Testis (tissue), 3 donors: ENCODE measurements around the gene COLEC11. TPM values are rescaled to one million over a fixed set of nuclear protein-coding genes. Genes with fewer than 3 reads are reported as not detected.

Experiments used
- DNase-seq: peaks from one replicate; pipeline ENCODE4 v3.0.0-alpha.2; 2019
- H3K27ac ChIP-seq, 2 donors: fragments of 200-600 bp; sonication (generic); one replicate each; pipeline ENCODE4 v1.5.1; 2019
- H3K27me3 ChIP-seq: fragments of 200-600 bp; sonication (generic); one replicate; pipeline ENCODE4 v1.5.1; 2019
- H3K36me3 ChIP-seq: fragments of 200-600 bp; sonication (generic); one replicate; pipeline ENCODE4 v1.5.1; 2017; ENCODE audit warnings: low read depth; ENCODE audit errors: missing control alignments
- H3K4me1 ChIP-seq: fragments of 200-600 bp; sonication (generic); one replicate; pipeline ENCODE4 v1.5.1; 2019
- H3K4me3 ChIP-seq, 2 donors: fragments of 200-600 bp; sonication (generic); one replicate each; pipeline ENCODE4 v1.5.1; 2017 to 2019
- H3K9me3 ChIP-seq: fragments of 200-600 bp; sonication (generic); one replicate; pipeline ENCODE4 v1.5.1; 2017
- CTCF ChIP-seq, 3 experiments: fragments of 450-650 bp in 2 of 3; fragments of 200-600 bp in 1 of 3; sonication (generic) in 1 of 3; IDR thresholded peaks; one replicate each; pipeline ENCODE4 v1.5.1; 2016 to 2019; ENCODE audit warnings: antibody characterized with exemption in 3 of 3, mild to moderate bottlenecking in 2 of 3, moderate library complexity in 1 of 3
- POLR2A ChIP-seq: fragments of 450-650 bp; IDR thresholded peaks from one replicate; pipeline ENCODE4 v1.6.1; 2017; ENCODE audit warnings: antibody characterized with exemption, mild to moderate bottlenecking, moderate library complexity
- WGBS, 2 donors: methylation state at CpG; one replicate each; pipeline ENCODE4 v1.1.5; 2018; 5-methylcytosine and 5-hydroxymethylcytosine counted together
- intact Hi-C: fragments of 100-400 bp; cut with DNase I; formaldehyde crosslinking; loops from one replicate; pipeline ENCODE4 v1.15.1; 2023; ENCODE audit warnings: low total_unique reads
- polyA plus RNA-seq: library from polyadenylated mRNA; stranded (reverse); fragments of 350-450 nt; fragmentation: Illumina TruSeq; extraction: RNeasy Lipid Tissue Mini Kit (QIAGEN cat#74804); gene quantifications from one replicate; pipeline ENCODE4 v1.2.3, GENCODE V29; 2014; ENCODE audit warnings: low read depth, low replicate concordance; ENCODE audit not compliant: insufficient read depth
- total RNA-seq, 2 donors: library from RNA; depleted of rRNA; stranded (reverse); fragments of >200 nt; gene quantifications; one replicate each; pipeline ENCODE4 v1.2.3, GENCODE V29; 2016

The COLEC11 gene
- total and polyA plus RNA-seq, 3 donors from 2014 or later: 12.7 to 15.8 (median 15.4) TPM

DNA sequence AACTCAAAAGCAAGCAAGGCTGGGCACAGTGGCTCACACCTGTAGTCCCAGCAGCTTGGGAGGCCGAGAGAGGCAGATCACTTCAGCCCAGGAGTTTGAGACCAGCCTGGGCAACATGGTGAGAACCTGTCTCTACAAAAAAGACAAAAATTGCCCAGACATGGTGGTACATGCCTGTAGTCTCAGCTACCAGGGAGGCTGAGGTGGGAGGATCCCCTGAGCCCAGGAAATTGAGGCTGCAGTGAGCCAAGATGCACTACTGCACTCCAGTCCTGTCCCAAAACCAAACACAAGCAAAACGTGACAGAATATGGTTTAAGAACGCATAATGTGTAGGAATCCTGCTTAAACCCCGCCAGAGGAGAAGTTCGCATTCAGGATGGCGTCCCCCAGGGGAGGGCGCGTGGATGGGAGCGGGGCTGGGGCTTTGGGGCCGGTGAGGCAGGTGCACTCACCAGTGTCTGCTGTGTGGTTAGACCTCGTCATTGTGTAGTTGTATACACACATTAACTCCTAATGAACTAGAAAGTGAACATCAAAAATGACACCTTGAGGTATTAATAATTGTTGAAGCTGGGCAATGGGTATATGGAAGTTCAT lies 5.4 kb downstream of the COLEC11 start:
- DNase-seq: no peak
- H3K4me1 ChIP-seq: no peaks in the 10 kb centered on the region
- no peaks in the 10 kb centered on the region for H3K9me3 ChIP-seq
- intact Hi-C loops: no loop called here
- no peak overlapping the region for H3K4me3 ChIP-seq
- 87 to 91% methylated on average over 11 of the region's 11 CpGs for WGBS, 2 donors
- no peak overlapping the region for H3K27ac ChIP-seq
- no peaks in the 10 kb centered on the region for H3K36me3 ChIP-seq
- TF ChIP-seq CTCF (IDR thresholded peaks at IDR 0.05): no peak
- TF ChIP-seq POLR2A: no peak
- H3K27me3 ChIP-seq: no peaks in the 10 kb centered on the region

GRCh38 chr2:3601561-3602271 lies 6.8 kb downstream of the COLEC11 start:
- Histone ChIP-seq H3K36me3 (no peaks in the 10 kb centered on the region), H3K4me1 (no peaks in the 10 kb centered on the region), H3K27me3 (no peaks in the 10 kb centered on the region), H3K27ac (no peak overlapping the region), H3K4me3 (no peak overlapping the region), H3K9me3 (no peaks in the 10 kb centered on the region)
- intact Hi-C loops: no loop called here
- TF ChIP-seq POLR2A: no peak
- TF ChIP-seq CTCF (IDR thresholded peaks at IDR 0.05): no peak
- no peak for DNase-seq
- 75 to 84% methylated on average over 16 to 22 of the region's 22 CpGs for WGBS, 2 donors

GRCh38 chr2:3602553-3603339 lies 7.8 kb downstream of the COLEC11 start:
- 92 to 93% methylated on average over 23 to 25 of the region's 25 CpGs for WGBS, 2 donors

GRCh38 chr2:3603536-3604206 lies 8.8 kb downstream of the COLEC11 start:
- intact Hi-C loops: no loop called here
- no peak for TF ChIP-seq CTCF (IDR thresholded peaks at IDR 0.05)
- TF ChIP-seq POLR2A: no peak
- WGBS, 2 donors: 88 to 92% methylated on average over 18 to 19 of the region's 19 CpGs
- no peaks in the 10 kb centered on the region for H3K9me3 ChIP-seq
- H3K4me3 ChIP-seq: no peak overlapping the region
- H3K36me3 ChIP-seq: no peaks in the 10 kb centered on the region
- H3K27ac ChIP-seq: peak overlapping the region; percentile 18 to 64
- no peaks in the 10 kb centered on the region for H3K27me3 ChIP-seq
- H3K4me1 ChIP-seq: no peaks in the 10 kb centered on the region
- DNase-seq: peak; percentile 14

More at GRCh38 chr2:3602553-3603339, 7.8 kb downstream of the COLEC11 start:
- Histone ChIP-seq H3K27ac (no peak overlapping the region), H3K36me3 (no peaks in the 10 kb centered on the region), H3K4me3 (no peak overlapping the region), H3K4me1 (no peaks in the 10 kb centered on the region), H3K27me3 (no peaks in the 10 kb centered on the region), H3K9me3 (no peaks in the 10 kb centered on the region)
- TF ChIP-seq POLR2A (no peak), CTCF (IDR thresholded peaks at IDR 0.05) (no peak)
- DNase-seq: no peak
- intact Hi-C loops: no loop called here
